ENCODE results near the gene TMEM269. TPM values are rescaled to one million over a fixed set of nuclear protein-coding genes. Genes with fewer than 3 reads are reported as not detected.

Gene TMEM269
- total RNA-seq, 1 experiment from 2014 or later: 1.7 TPM

DNA sequence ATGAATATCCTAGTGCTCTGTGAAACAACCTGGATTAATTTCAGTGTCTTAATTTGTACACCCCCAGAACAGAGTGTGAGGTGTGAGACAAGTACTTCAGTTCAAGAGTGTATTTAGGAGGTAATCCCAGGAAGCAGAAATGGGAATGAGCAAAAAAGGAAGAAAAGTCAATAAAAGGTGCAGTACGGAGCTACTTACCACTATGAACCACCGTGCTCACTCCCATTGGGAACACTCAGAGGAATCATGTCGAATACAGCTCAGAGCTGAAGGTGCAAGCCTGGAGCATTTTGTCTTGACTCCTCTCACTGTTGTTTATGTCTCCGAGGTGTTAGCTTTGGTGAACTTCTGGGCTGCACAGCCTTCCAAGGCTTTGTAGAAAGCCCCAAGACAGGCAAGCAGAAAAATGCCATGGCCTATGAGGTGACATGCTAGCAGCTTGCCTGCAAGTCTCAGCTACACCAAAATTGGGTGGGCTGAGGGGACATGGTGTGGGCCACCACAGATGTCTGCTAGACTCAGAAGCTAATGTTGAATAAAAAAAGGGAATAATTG, 39.8 kb downstream of the TMEM269 start:
- ChIA-PET CTCF (no interaction called here), POLR2A (ENCODE audit: low non-redundant PET) (no interaction called here)
- TF ChIP-seq, protein P1, sequence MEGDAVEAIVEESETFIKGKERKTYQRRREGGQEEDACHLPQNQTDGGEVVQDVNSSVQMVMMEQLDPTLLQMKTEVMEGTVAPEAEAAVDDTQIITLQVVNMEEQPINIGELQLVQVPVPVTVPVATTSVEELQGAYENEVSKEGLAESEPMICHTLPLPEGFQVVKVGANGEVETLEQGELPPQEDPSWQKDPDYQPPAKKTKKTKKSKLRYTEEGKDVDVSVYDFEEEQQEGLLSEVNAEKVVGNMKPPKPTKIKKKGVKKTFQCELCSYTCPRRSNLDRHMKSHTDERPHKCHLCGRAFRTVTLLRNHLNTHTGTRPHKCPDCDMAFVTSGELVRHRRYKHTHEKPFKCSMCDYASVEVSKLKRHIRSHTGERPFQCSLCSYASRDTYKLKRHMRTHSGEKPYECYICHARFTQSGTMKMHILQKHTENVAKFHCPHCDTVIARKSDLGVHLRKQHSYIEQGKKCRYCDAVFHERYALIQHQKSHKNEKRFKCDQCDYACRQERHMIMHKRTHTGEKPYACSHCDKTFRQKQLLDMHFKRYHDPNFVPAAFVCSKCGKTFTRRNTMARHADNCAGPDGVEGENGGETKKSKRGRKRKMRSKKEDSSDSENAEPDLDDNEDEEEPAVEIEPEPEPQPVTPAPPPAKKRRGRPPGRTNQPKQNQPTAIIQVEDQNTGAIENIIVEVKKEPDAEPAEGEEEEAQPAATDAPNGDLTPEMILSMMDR (conservative IDR thresholded peaks at IDR 0.05; ENCODE audit: low read depth, low read length): no peak
- TF ChIP-seq EZH2 (IDR thresholded peaks at IDR 0.05; ENCODE audit: borderline replicate concordance, low read depth, low read length, poor library complexity, severe bottlenecking): no peak
- Histone ChIP-seq H3K27ac (ENCODE audit: low read depth, low read length, poor library complexity, severe bottlenecking) (no peak overlapping the region), H3K4me3 (ENCODE audit: low read depth, low read length, poor library complexity, severe bottlenecking) (no peak overlapping the region), H3K27me3 (replicated peaks; ENCODE audit: insufficient read depth, low read depth, low read length, poor library complexity) (no peaks in the 10 kb centered on the region), H3K4me1 (ENCODE audit: insufficient read depth, low read length, poor library complexity, severe bottlenecking) (peaks cover 30% of the 10 kb centered on the region), H3K9me3 (ENCODE audit: low read depth, low read length, poor library complexity, severe bottlenecking) (no peaks in the 10 kb centered on the region), H3K36me3 (ENCODE audit: insufficient read depth, low read length, poor library complexity, severe bottlenecking) (no peaks in the 10 kb centered on the region)
- no peak for DNase-seq (ENCODE audit: low spot score)
- BruUV-seq (replicated peaks): no TSS peak
- intact Hi-C loops (cut with micrococcal nuclease; ENCODE audit: unreplicated experiment): no loop called here

DNA sequence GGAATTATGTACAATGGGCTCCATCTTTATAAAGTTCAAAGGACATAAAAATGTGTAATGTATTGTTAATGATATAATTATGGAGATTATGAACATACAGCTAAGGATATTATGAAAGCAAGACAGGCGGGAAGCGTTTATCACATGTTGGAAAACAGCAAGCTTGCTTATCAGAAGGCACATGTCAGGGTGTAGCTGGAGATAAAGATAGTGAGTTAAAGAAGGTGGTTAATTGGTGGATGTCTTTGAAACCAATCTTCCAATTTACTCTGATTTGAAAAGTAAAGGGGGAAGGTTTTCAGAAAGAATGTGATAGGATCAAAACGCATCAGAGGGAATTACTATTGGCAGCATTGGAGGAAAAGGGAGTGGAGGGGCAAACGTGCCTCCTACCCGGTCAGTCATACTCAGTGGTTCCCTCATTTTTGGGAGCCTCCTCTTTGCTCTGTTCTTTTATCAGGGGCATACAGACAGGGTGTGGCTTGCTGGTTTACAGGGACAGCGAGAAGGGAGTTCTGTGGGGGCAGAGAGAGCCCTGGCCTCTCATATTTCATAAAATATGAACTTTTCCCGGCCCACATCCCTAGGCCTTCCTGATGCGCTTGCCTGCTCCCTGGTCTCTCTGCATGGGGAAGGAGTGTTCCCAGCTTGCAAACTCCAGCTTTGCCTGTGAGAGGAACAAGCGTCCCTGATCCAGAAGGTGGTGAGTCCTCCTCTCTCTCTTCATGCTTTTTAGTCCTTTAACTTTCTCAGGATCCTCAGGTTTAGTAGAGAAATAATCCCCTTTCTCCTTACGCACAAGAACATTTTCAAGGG, 40.5 kb downstream of the TMEM269 start:
- ChIA-PET CTCF (no interaction called here), POLR2A (ENCODE audit: low non-redundant PET) (no interaction called here)
- no peak for DNase-seq (ENCODE audit: low spot score)
- H3K9me3 ChIP-seq (ENCODE audit: low read depth, low read length, poor library complexity, severe bottlenecking): no peaks in the 10 kb centered on the region
- no peak overlapping the region for H3K4me3 ChIP-seq (ENCODE audit: low read depth, low read length, poor library complexity, severe bottlenecking)
- no peaks in the 10 kb centered on the region for H3K36me3 ChIP-seq (ENCODE audit: insufficient read depth, low read length, poor library complexity, severe bottlenecking)
- intact Hi-C loops (cut with micrococcal nuclease; ENCODE audit: unreplicated experiment): no loop called here
- H3K4me1 ChIP-seq (ENCODE audit: insufficient read depth, low read length, poor library complexity, severe bottlenecking): peaks cover 29% of the 10 kb centered on the region
- no peaks in the 10 kb centered on the region for H3K27me3 ChIP-seq (replicated peaks; ENCODE audit: insufficient read depth, low read depth, low read length, poor library complexity)
- no TSS peak for BruUV-seq (replicated peaks)
- TF ChIP-seq, protein P1 (conservative IDR thresholded peaks at IDR 0.05; ENCODE audit: low read depth, low read length): no peak
- TF ChIP-seq EZH2 (IDR thresholded peaks at IDR 0.05; ENCODE audit: borderline replicate concordance, low read depth, low read length, poor library complexity, severe bottlenecking): no peak
- H3K27ac ChIP-seq (ENCODE audit: low read depth, low read length, poor library complexity, severe bottlenecking): no peak overlapping the region

DNA sequence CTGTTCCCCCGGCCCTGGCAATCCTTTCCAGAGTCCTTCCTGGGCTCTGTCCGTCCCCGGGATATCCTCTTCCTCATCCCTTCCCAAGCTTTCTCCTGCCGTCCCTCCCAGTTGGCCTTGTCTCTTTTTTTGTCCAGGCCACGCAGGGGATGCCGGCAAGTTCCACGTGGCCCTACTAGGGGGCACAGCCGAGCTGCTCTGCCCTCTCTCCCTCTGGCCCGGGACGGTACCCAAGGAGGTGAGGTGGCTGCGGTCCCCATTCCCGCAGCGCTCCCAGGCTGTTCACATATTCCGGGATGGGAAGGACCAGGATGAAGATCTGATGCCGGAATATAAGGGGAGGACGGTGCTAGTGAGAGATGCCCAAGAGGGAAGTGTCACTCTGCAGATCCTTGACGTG, 45.8 kb downstream of the TMEM269 start:
- intact Hi-C loops (cut with micrococcal nuclease; ENCODE audit: unreplicated experiment): no loop called here
- no peaks in the 10 kb centered on the region for H3K36me3 ChIP-seq (ENCODE audit: insufficient read depth, low read length, poor library complexity, severe bottlenecking)
- BruUV-seq (replicated peaks): no TSS peak
- ChIA-PET CTCF (no interaction called here), POLR2A (ENCODE audit: low non-redundant PET) (no interaction called here)
- no peak overlapping the region for H3K4me3 ChIP-seq (ENCODE audit: low read depth, low read length, poor library complexity, severe bottlenecking)
- DNase-seq (ENCODE audit: low spot score): no peak
- no peaks in the 10 kb centered on the region for H3K27me3 ChIP-seq (replicated peaks; ENCODE audit: insufficient read depth, low read depth, low read length, poor library complexity)
- TF ChIP-seq, protein P1 (conservative IDR thresholded peaks at IDR 0.05; ENCODE audit: low read depth, low read length): no peak
- no peak overlapping the region for H3K27ac ChIP-seq (ENCODE audit: low read depth, low read length, poor library complexity, severe bottlenecking)
- H3K4me1 ChIP-seq (ENCODE audit: insufficient read depth, low read length, poor library complexity, severe bottlenecking): no peaks in the 10 kb centered on the region
- no peaks in the 10 kb centered on the region for H3K9me3 ChIP-seq (ENCODE audit: low read depth, low read length, poor library complexity, severe bottlenecking)

Data from A673 (cell line).